ENCODE data around the gene XCR1. TPM values are rescaled to one million over a fixed set of nuclear protein-coding genes. Genes with fewer than 3 reads are reported as not detected.
"Not testable (repeated sequence)": the region's sequence is repeated elsewhere in the genome, so short reads cannot be mapped to it uniquely, and the experiment has no call there.

The XCR1 gene
- total RNA-seq, 1 donor from 2014 or later, result 0.70 TPM

GRCh38 chr3:46046231-46046630 is 18.9 kb upstream of the XCR1 start:
- DNase-seq (ENCODE audit: low spot score), result not testable (repeated sequence)

GRCh38 chr3:46038916-46039315 is 11.6 kb upstream of the XCR1 start:
- DNase-seq (ENCODE audit: low spot score), result no peak

DNA sequence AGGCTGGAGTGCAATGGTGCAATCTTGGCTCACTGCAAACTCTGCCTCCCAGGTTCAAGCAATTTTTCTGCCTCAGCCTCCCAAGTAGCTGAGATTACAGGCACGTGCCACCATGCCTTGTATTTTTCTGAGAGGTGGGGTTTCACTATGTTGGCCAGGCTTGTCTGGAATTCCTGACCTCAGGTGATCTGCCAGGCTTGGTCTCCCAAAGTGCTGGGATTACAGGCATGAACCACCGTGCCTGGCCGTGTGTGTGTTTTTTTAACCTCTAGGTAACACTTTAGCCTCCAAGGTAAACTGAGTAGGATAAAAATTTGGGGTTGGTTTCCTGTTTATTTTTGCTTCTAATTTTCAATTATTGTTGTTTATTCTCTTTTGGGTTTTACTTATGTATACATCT is 10.8 kb upstream of the XCR1 start:
- DNase-seq (ENCODE audit: low spot score), result not testable (repeated sequence)

GRCh38 chr3:46036191-46036590 is 8.9 kb upstream of the XCR1 start:
- DNase-seq (ENCODE audit: low spot score), result no peak

GRCh38 chr3:46031747-46032146 is 4.5 kb upstream of the XCR1 start:
- no peak for DNase-seq (ENCODE audit: low spot score)

- no peak for DNase-seq (ENCODE audit: low spot score)
Observed at GRCh38 chr3:46031269-46031668, 4.0 kb upstream of the XCR1 start.

DNA sequence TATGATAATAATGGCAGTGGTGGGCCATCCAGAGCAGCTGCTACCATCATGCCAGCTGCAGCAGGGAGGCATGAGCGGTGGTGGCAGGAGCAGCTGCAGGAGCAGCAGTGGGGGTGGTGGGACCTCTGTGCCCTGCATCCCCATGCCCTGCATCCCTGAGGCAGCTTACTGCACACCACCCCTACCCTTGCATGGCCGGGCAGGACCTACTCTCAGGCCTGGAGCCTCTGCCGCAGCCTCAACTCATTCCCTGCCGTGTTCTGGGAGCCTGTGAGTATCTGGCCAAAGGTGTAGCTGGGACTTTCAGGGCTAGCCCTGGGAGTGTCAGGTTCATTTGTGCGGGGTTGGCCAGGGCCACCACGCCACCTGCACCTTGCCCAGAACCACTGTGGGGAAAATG is 3.3 kb upstream of the XCR1 start:
- DNase-seq (ENCODE audit: low spot score), result no peak

GRCh38 chr3:46029953-46030543 is 2.8 kb upstream of the XCR1 start:
- no peak for DNase-seq (ENCODE audit: low spot score)

- no peak for DNase-seq (ENCODE audit: low spot score)
Observed at GRCh38 chr3:46027736-46028397, 584 bp upstream of the XCR1 start.

GRCh38 chr3:46025139-46025538 is 2.1 kb downstream of the XCR1 start:
- DNase-seq (ENCODE audit: low spot score), result no peak

DNA sequence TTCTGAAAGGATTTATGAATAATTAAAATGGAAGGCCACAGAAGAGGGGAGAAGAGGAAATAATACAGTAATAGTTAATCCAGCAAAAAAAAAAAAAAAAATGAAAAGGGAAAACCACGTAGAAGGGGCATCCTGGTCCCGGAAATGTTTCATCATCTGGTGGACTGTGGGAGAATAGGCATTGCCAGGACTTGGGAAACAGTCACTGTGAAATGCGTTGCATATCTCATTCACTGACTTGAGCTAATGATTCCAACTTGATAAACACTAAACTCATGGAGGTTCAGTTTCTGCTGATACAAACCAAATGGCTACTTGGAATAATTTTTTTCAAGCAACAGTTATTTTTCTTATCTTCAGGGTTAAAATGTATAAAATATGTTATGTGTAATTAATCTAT is 3.2 kb downstream of the XCR1 start:
- DNase-seq (ENCODE audit: low spot score), result no peak

DNA sequence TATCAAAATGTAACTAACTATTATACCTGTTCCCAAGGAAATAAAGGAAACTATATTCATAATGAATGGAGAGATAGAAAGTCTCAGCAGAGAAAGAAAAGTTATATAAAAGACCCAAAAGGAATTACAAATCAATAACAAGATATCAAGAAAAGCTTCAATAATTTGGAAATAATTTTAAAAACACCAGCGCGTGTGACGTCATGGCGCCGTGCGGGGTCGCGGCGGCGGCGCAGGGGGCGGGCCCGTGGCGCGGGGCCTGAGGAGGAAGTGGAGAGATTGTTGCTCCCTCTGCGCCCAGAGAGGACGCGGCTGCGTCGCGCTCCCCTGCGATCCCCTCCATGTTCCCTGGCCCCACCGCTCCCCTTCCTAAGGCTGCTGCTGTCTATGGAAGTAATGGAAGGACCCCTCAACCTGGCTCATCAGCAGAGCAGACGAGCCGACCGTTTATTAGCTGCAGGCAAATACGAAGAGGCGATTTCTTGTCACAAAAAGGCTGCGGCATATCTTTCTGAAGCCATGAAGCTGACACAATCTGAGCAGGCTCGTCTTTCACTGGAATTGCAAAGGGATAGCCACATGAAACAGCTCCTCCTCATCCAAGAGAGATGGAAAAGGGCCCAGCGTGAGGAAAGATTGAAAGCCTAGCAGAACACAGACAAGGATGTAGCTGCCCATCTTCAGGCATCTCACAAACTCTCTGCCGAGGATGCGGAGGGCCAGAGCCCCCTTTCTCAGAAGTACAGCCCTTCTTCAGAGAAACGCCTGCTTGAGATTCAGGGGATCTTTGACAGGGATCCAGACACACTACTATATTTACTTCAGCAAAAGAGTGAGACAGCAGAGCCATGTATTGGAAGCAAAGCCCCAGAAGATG is 4.1 kb downstream of the XCR1 start:
- DNase-seq (ENCODE audit: low spot score), result peak; percentile 23

DNA sequence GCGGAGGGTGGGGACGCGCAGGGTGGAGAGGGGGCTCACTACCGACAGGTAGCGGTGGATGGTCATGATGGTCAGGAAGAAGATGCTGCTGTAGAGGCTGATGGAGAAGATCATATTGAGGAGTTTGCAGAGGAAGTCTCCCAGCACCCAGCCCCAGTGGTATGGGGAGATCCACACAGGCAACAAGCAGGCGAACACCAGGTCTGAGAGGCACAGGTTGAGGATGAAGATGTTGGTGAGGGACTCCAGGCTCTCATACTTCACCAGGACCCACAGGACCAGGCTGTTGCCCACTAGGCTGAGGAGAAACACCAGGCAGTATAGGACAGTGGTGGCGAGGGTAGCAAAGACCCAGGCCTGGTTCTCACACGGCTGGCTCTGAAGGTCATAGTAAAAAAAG is 5.8 kb downstream of the XCR1 start:
- no peak for DNase-seq (ENCODE audit: low spot score)

GRCh38 chr3:46020766-46021510 is 6.3 kb downstream of the XCR1 start:
- DNase-seq (ENCODE audit: low spot score), result peak; percentile 28

DNA sequence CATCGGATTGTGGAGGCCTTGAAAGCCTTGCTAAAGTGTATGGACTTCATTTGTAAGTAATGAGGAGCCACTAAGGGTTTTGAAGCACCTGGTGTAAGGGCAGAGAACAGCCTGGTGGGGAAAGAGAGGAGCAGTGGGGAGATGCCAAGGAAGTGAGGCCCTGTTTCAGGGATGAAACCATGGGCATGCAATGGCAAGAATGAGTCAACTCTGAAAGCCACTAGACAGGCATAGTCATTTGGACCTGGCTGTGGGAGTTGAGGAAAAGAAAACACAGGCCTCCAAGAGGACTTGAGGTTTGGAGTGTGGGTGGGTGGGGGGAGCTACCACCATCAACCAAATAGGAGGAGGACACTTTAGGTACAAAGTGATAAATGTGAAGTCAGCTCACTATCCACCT is 7.6 kb downstream of the XCR1 start:
- peak; percentile 14 for DNase-seq (ENCODE audit: low spot score)

- DNase-seq (ENCODE audit: low spot score), result peak; percentile 37
Observed at GRCh38 chr3:46017720-46018119, 9.6 kb downstream of the XCR1 start.

GRCh38 chr3:46013316-46014094 is 13.8 kb downstream of the XCR1 start:
- peak; percentile 10 for DNase-seq (ENCODE audit: low spot score)

DNA sequence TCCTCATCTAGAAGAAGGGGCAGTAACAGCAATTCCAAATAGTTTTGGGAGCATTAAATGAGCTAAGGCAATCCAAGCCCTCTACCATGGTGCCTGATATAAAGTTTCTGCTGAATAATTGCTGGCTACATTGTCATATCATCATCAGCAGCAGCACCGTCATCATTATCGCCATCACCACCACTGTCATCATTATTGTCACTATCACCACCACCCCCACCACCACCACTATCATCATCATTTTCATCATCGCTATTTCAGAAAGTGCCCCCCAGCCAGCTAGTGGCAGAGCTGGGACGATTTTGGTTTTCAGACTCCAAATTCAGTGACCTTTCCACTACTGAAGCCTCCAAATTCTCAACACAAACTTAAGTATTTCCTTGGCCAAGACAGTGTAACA is 15.0 kb downstream of the XCR1 start:
- DNase-seq (ENCODE audit: low spot score), result peak; percentile 17

DNA sequence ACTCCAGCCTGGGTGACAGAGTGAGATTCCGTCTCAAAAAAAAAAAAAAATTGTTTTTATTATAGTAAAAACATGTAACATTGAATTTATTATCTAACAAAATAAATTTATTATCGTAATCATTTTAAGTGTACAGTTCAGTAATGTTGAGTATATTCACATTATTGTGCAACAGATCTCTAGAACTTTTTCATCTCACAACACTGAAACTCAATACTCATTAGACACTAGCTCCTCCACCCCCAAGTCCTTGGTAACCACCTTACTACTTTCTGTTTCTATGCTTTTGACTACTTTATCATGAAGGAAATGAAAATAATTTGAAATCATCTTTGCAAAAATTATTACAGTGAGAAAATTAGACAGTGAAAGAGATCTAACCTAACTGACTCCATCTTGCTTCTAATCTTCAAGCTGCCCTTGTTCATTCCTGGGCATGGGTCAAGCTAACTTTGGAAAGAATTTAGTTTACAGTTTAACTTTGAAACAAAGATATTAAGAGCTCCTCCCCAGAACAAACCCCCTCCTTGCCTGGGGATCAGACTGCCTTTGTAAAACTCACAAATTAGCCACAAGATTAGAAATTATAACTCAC is 16.7 kb downstream of the XCR1 start:
- DNase-seq (ENCODE audit: low spot score), result no peak

DNA sequence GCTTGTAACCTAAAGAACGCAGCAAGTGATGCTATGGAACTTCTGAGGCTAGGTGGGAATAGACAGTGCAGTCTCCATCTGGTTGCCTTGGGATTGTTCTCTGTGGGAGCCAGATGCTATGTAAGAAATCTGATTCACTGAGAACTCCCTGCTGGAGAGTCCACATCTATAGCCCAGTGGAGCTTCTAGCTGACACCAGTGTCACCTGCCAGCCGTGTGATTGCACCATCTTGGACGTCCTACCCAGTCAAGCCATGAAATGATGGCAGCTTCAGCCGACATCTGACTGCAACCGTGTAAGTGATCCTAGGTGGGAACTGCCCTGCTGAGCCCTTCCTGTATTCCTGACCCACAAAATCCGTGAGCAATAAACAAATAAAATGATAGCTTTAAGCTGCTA is 19.2 kb downstream of the XCR1 start:
- DNase-seq (ENCODE audit: low spot score), result no peak

DNA sequence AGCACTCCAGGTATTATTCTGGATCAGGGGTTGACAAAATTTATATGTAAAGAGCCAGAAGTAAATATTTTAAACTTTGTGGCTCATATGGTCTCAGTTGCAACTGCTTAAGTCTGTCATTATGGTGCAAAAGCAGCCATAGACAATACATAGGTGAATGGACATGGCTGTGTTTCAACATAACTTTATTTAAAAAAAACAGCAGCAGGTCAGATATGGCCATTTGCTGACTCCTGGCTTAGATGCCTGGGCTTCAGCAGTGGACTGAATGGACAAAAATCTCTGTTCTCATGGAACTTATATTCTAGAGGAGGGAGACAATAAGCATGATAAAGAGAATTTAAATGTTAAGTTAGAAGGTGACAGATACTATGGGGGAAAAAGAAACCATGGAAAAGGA is 20.0 kb downstream of the XCR1 start:
- no peak for DNase-seq (ENCODE audit: low spot score)
